Activated T-helper 1 cell treated with anti-CD3 and anti-CD28 coated beads, Interleukin-12 subunit alpha, Interleukin-12 subunit beta, Interleukin-2, Interleukin-4 antibody, amounts not matched to agents 30 ng/mL and 10 ng/mL and 1 ng/mL, durations not matched to agents 14 hours and 24 hours and 36 hours (primary cell): ENCODE measurements around the gene LRRC25. TPM values are rescaled to one million over a fixed set of nuclear protein-coding genes. Genes with fewer than 3 reads are reported as not detected.

Experiments used
- DNase-seq: peaks from one replicate; pipeline ENCODE4 v3.0.0; 2021; ENCODE audit warnings: low spot score
- H3K27ac Mint-ChIP-seq: one replicate; pipeline ENCODE4 v1.8.0; 2021; ENCODE audit warnings: mild to moderate bottlenecking, mixed read lengths
- H3K27me3 Mint-ChIP-seq: one replicate; pipeline ENCODE4 v1.8.0; 2022; ENCODE audit warnings: mild to moderate bottlenecking, moderate library complexity, mixed read lengths; ENCODE audit not compliant: insufficient read depth
- H3K36me3 Mint-ChIP-seq: one replicate; pipeline ENCODE4 v1.8.0; 2021; ENCODE audit warnings: low read depth, mixed read lengths
- H3K4me1 Mint-ChIP-seq: one replicate; pipeline ENCODE4 v1.8.0; 2021; ENCODE audit warnings: low read depth, mixed read lengths
- H3K4me3 Mint-ChIP-seq: one replicate; pipeline ENCODE4 v1.8.0; 2021; ENCODE audit warnings: mild to moderate bottlenecking, moderate library complexity, mixed read lengths
- H3K9me3 Mint-ChIP-seq: one replicate; pipeline ENCODE4 v1.8.0; 2021; ENCODE audit warnings: mixed read lengths
- intact Hi-C: fragments of 100-400 bp; cut with micrococcal nuclease; formaldehyde crosslinking; loops from one replicate; pipeline ENCODE4 v1.15.1; 2024
- total RNA-seq: library from RNA; stranded (reverse); gene quantifications from 2 replicates; pipeline ENCODE4 v1.2.3, GENCODE V29; 2022

Gene LRRC25
- not detected in 2 replicates for total RNA-seq

GRCh38 chr19:18397242-18398202 is at the start of gene LRRC25:
Gene LRRC25 (minus strand): TSS chr19:18397622. CDS start chr19:18396963, 659 bp downstream.
- intact Hi-C loops: loop anchor here (1.0 kb wide), 1 partner anchor 9 kb away; no protein-coding TSS in a partner anchor
- DNase-seq: no peak
- Mint-ChIP-seq H3K9me3 (no peaks in the 10 kb centered on the region), H3K27me3 (peaks cover 8% of the 10 kb centered on the region), H3K4me3 (no peak within 1 kb of the TSS), H3K4me1 (peaks cover 13% of the 10 kb centered on the region), H3K27ac (no peak within 1 kb of the TSS), H3K36me3 (no peaks in the 10 kb centered on the region)

- Mint-ChIP-seq H3K4me1 (peaks cover 11% of the 10 kb centered on the region), H3K36me3 (peaks cover 29% of the 10 kb centered on the region), H3K4me3 (no peak overlapping the region), H3K27me3 (no peaks in the 10 kb centered on the region), H3K27ac (no peak overlapping the region), H3K9me3 (peaks cover 5% of the 10 kb centered on the region)
- DNase-seq: no peak
- intact Hi-C loops: no loop called here
These were observed 49.5 kb upstream of the LRRC25 start for GRCh38 chr19:18446811-18447359.

GRCh38 chr19:18446145-18446810 is 48.9 kb upstream of the LRRC25 start:
- peaks cover 29% of the 10 kb centered on the region for H3K36me3 Mint-ChIP-seq
- H3K27ac Mint-ChIP-seq: no peak overlapping the region
- peaks cover 5% of the 10 kb centered on the region for H3K9me3 Mint-ChIP-seq
- H3K4me1 Mint-ChIP-seq: peaks cover 14% of the 10 kb centered on the region
- intact Hi-C loops: no loop called here
- no peaks in the 10 kb centered on the region for H3K27me3 Mint-ChIP-seq
- no peak for DNase-seq
- H3K4me3 Mint-ChIP-seq: no peak overlapping the region

- H3K9me3 Mint-ChIP-seq: peaks cover 5% of the 10 kb centered on the region
- DNase-seq: no peak
- no peak overlapping the region for H3K27ac Mint-ChIP-seq
- intact Hi-C loops: no loop called here
- H3K4me3 Mint-ChIP-seq: no peak overlapping the region
- H3K27me3 Mint-ChIP-seq: no peaks in the 10 kb centered on the region
- H3K36me3 Mint-ChIP-seq: peaks cover 25% of the 10 kb centered on the region
- peaks cover 14% of the 10 kb centered on the region for H3K4me1 Mint-ChIP-seq
These were observed 48.0 kb upstream of the LRRC25 start for GRCh38 chr19:18445262-18445948.

GRCh38 chr19:18444513-18444912 is 47.1 kb upstream of the LRRC25 start:
- Mint-ChIP-seq H3K27me3 (no peaks in the 10 kb centered on the region), H3K4me3 (no peak overlapping the region), H3K9me3 (peaks cover 5% of the 10 kb centered on the region), H3K36me3 (peaks cover 25% of the 10 kb centered on the region), H3K27ac (no peak overlapping the region), H3K4me1 (peaks cover 15% of the 10 kb centered on the region)
- no peak for DNase-seq
- intact Hi-C loops: no loop called here

- H3K4me3 Mint-ChIP-seq: no peak overlapping the region
- H3K27me3 Mint-ChIP-seq: no peaks in the 10 kb centered on the region
- DNase-seq: no peak
- no peak overlapping the region for H3K27ac Mint-ChIP-seq
- peaks cover 5% of the 10 kb centered on the region for H3K9me3 Mint-ChIP-seq
- peaks cover 25% of the 10 kb centered on the region for H3K36me3 Mint-ChIP-seq
- H3K4me1 Mint-ChIP-seq: peaks cover 22% of the 10 kb centered on the region
- intact Hi-C loops: no loop called here
These were observed 46.4 kb upstream of the LRRC25 start for GRCh38 chr19:18443831-18444230.

- no peak for DNase-seq
- peaks cover 5% of the 10 kb centered on the region for H3K9me3 Mint-ChIP-seq
- no peak overlapping the region for H3K27ac Mint-ChIP-seq
- peaks cover 23% of the 10 kb centered on the region for H3K4me1 Mint-ChIP-seq
- H3K27me3 Mint-ChIP-seq: no peaks in the 10 kb centered on the region
- intact Hi-C loops: no loop called here
- no peak overlapping the region for H3K4me3 Mint-ChIP-seq
- peaks cover 22% of the 10 kb centered on the region for H3K36me3 Mint-ChIP-seq
These were observed 46.0 kb upstream of the LRRC25 start for GRCh38 chr19:18443406-18443805.

- Mint-ChIP-seq H3K36me3 (peaks cover 19% of the 10 kb centered on the region), H3K4me1 (peaks cover 23% of the 10 kb centered on the region), H3K4me3 (no peak overlapping the region), H3K9me3 (peaks cover 5% of the 10 kb centered on the region), H3K27me3 (no peaks in the 10 kb centered on the region), H3K27ac (peak overlapping the region; percentile 99)
- intact Hi-C loops: no loop called here
- DNase-seq: no peak
These were observed 45.5 kb upstream of the LRRC25 start for GRCh38 chr19:18442941-18443340.

- H3K27me3 Mint-ChIP-seq: no peaks in the 10 kb centered on the region
- H3K9me3 Mint-ChIP-seq: peaks cover 5% of the 10 kb centered on the region
- peak overlapping the region; percentile 99 for H3K27ac Mint-ChIP-seq
- no peak for DNase-seq
- H3K36me3 Mint-ChIP-seq: peaks cover 19% of the 10 kb centered on the region
- peaks cover 23% of the 10 kb centered on the region for H3K4me1 Mint-ChIP-seq
- H3K4me3 Mint-ChIP-seq: peak overlapping the region; percentile 73
- intact Hi-C loops: no loop called here
These were observed 44.7 kb upstream of the LRRC25 start for GRCh38 chr19:18441804-18442788.

- Mint-ChIP-seq H3K36me3 (peaks cover 19% of the 10 kb centered on the region), H3K4me3 (no peak overlapping the region), H3K9me3 (peaks cover 5% of the 10 kb centered on the region), H3K27ac (peak overlapping the region; percentile 99), H3K4me1 (peaks cover 23% of the 10 kb centered on the region), H3K27me3 (peaks cover 2% of the 10 kb centered on the region)
- intact Hi-C loops: no loop called here
- no peak for DNase-seq
These were observed 43.7 kb upstream of the LRRC25 start for GRCh38 chr19:18440936-18441803.

- peaks cover 21% of the 10 kb centered on the region for H3K36me3 Mint-ChIP-seq
- peaks cover 23% of the 10 kb centered on the region for H3K4me1 Mint-ChIP-seq
- H3K27me3 Mint-ChIP-seq: peaks cover 2% of the 10 kb centered on the region
- H3K4me3 Mint-ChIP-seq: no peak overlapping the region
- H3K9me3 Mint-ChIP-seq: peaks cover 5% of the 10 kb centered on the region
- intact Hi-C loops: no loop called here
- peak overlapping the region; percentile 31 for H3K27ac Mint-ChIP-seq
- DNase-seq: no peak
These were observed 43.0 kb upstream of the LRRC25 start for GRCh38 chr19:18440415-18440877.
